ENCODE measurements around the gene RAPH1.

- TF ChIP-seq CTCF (conservative IDR thresholded peaks at IDR 0.05) (no peak), EZH2 (IDR thresholded peaks at IDR 0.05; ENCODE audit: low read depth) (no peak)
Observed at GRCh38 chr2:203584784-203585183, 49.7 kb upstream of the RAPH1 start.
